Osteocyte (in vitro differentiated cells): ENCODE measurements around the gene GATD1. TPM values are rescaled to one million over a fixed set of nuclear protein-coding genes. Genes with fewer than 3 reads are reported as not detected.

Experiments
- DNase-seq: peaks from one replicate; pipeline ENCODE4 v3.0.0; 2021; ENCODE audit warnings: mixed read lengths; ENCODE audit not compliant: unreplicated experiment; ENCODE audit errors: extremely low spot score
- H3K27ac Mint-ChIP-seq: one replicate; pipeline ENCODE4 v1.8.0; 2021; ENCODE audit warnings: mild to moderate bottlenecking, mixed read lengths; ENCODE audit not compliant: unreplicated experiment
- H3K27me3 Mint-ChIP-seq: one replicate; pipeline ENCODE4 v1.8.0; 2021; ENCODE audit warnings: mixed read lengths; ENCODE audit not compliant: unreplicated experiment
- H3K36me3 Mint-ChIP-seq: one replicate; pipeline ENCODE4 v1.8.0; 2021; ENCODE audit warnings: mixed read lengths; ENCODE audit not compliant: unreplicated experiment
- H3K4me1 Mint-ChIP-seq: one replicate; pipeline ENCODE4 v1.8.0; 2021; ENCODE audit warnings: mixed read lengths; ENCODE audit not compliant: unreplicated experiment
- H3K4me3 Mint-ChIP-seq: one replicate; pipeline ENCODE4 v1.8.0; 2021; ENCODE audit warnings: mild to moderate bottlenecking, moderate library complexity, mixed read lengths; ENCODE audit not compliant: unreplicated experiment
- H3K9me3 Mint-ChIP-seq: one replicate; pipeline ENCODE4 v1.8.0; 2021; ENCODE audit warnings: mixed read lengths; ENCODE audit not compliant: unreplicated experiment
- CTCF ChIP-seq: fragments of 200-600 bp; sonication (generic); IDR thresholded peaks from 2 replicates; pipeline ENCODE4 v1.5.0; 2021; ENCODE audit warnings: antibody characterized with exemption, mild to moderate bottlenecking, moderate library complexity
- long read RNA-seq: library from polyadenylated mRNA; unstranded; transcript quantifications from one replicate; pipeline ENCODE4 v2.0.0, GENCODE V29; 2021
- total RNA-seq: library from RNA; stranded (reverse); gene quantifications from 2 replicates; pipeline ENCODE4 v1.2.1, GENCODE V29; 2021

Gene GATD1
- total RNA-seq: 79.1 and 84.4 TPM in 2 replicates
- long read RNA-seq, full-length matches to known transcripts: 4 of 7 reads
- long read RNA-seq, partial matches to known transcripts: 1 of 7 reads
- long read RNA-seq, other reads (novel, unspliced or antisense): 2 of 7 reads

- Mint-ChIP-seq H3K4me3 (peak within 1 kb of the TSS; percentile 86), H3K27me3 (no peaks in the 10 kb centered on the region), H3K36me3 (no peaks in the 10 kb centered on the region), H3K27ac (peak within 1 kb of the TSS; percentile 88), H3K9me3 (no peaks in the 10 kb centered on the region), H3K4me1 (peaks cover 23% of the 10 kb centered on the region)
- peak; percentile 98 for DNase-seq
- TF ChIP-seq CTCF: no peak
Observed at GRCh38 chr11:777288-778255, at the start of gene GATD1. GATD1 (minus strand) TSS chr11:777487; CDS start chr11:777462, 25 bp downstream.

GRCh38 chr11:826836-827145, 49.5 kb upstream of the GATD1 start:
- H3K27me3 Mint-ChIP-seq: no peaks in the 10 kb centered on the region
- TF ChIP-seq CTCF: no peak
- H3K36me3 Mint-ChIP-seq: peaks cover 10% of the 10 kb centered on the region
- H3K4me3 Mint-ChIP-seq: peak overlapping the region; percentile 40
- DNase-seq: no peak
- no peaks in the 10 kb centered on the region for H3K9me3 Mint-ChIP-seq
- H3K27ac Mint-ChIP-seq: no peak overlapping the region
- H3K4me1 Mint-ChIP-seq: peaks cover 48% of the 10 kb centered on the region

GRCh38 chr11:826227-826621, 48.9 kb upstream of the GATD1 start:
- Mint-ChIP-seq H3K9me3 (no peaks in the 10 kb centered on the region), H3K4me1 (peaks cover 47% of the 10 kb centered on the region), H3K36me3 (peaks cover 10% of the 10 kb centered on the region), H3K4me3 (peak overlapping the region; percentile 40), H3K27me3 (no peaks in the 10 kb centered on the region), H3K27ac (no peak overlapping the region)
- DNase-seq: no peak
- no peak for TF ChIP-seq CTCF

GRCh38 chr11:825366-826226, 48.3 kb upstream of the GATD1 start:
- H3K36me3 Mint-ChIP-seq: peaks cover 10% of the 10 kb centered on the region

More at GRCh38 chr11:825366-826226, 48.3 kb upstream of the GATD1 start:
- Mint-ChIP-seq H3K4me3 (no peak overlapping the region), H3K27ac (no peak overlapping the region), H3K9me3 (no peaks in the 10 kb centered on the region), H3K4me1 (peaks cover 50% of the 10 kb centered on the region), H3K27me3 (no peaks in the 10 kb centered on the region)
- TF ChIP-seq CTCF: no peak
- DNase-seq: no peak
